ENCODE results near the gene RXFP4.
A peak's percentile ranks its signal among the peaks of the same experiment; 100 is the strongest.

RXFP4 gene

DNA sequence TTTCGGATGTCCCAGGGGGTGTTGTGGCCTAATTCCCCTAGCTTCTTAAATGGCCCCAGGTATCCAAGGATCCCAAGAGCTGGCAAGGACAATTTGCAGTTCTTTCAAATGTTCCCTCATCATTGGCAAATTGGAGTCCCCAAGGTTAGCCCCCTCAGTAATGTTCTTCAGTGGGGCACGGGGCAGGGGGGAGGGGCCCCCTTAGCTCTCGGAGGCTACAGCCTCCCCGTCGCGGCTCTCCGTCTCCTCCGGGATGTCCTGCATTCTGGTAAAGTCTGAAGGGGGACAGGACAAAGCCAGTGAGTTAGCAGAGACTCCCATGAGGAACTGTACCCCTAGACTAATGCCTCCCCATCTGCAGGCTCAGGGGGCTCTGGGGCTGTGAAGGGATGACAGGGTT lies 6.3 kb downstream of the RXFP4 start:
- peaks cover 33% of the 10 kb centered on the region for H3F3A ChIP-seq (ENCODE audit: insufficient read depth)
- no peak overlapping the region for H3K4me3 ChIP-seq (ENCODE audit: insufficient read depth, low read length, poor library complexity, severe bottlenecking)
- peaks cover 21% of the 10 kb centered on the region; the same call in 1 of the 2 replicates for H3K36me3 ChIP-seq (ENCODE audit: low read length)
- H3K27me3 ChIP-seq (ENCODE audit: low read length): no peaks in the 10 kb centered on the region
- H3K9me2 ChIP-seq (replicated peaks; ENCODE audit: insufficient read depth, low read length): no peaks in the 10 kb centered on the region
- no peaks in the 10 kb centered on the region for H3K9me3 ChIP-seq (ENCODE audit: insufficient read depth, low read length)
- no peak overlapping the region for H3K4me2 ChIP-seq (ENCODE audit: low read depth, low read length, poor library complexity, severe bottlenecking)
- no peaks in the 10 kb centered on the region for H3K79me2 ChIP-seq (ENCODE audit: insufficient read depth, low read length)
- no peak overlapping the region for H3K9ac ChIP-seq (ENCODE audit: low read length)
- no peak overlapping the region for H2AFZ ChIP-seq (ENCODE audit: low read depth, low read length, severe bottlenecking)
- no peak for TF ChIP-seq EZH2phosphoT487 (conservative IDR thresholded peaks at IDR 0.05; ENCODE audit: low read length)
- TF ChIP-seq, protein P1, sequence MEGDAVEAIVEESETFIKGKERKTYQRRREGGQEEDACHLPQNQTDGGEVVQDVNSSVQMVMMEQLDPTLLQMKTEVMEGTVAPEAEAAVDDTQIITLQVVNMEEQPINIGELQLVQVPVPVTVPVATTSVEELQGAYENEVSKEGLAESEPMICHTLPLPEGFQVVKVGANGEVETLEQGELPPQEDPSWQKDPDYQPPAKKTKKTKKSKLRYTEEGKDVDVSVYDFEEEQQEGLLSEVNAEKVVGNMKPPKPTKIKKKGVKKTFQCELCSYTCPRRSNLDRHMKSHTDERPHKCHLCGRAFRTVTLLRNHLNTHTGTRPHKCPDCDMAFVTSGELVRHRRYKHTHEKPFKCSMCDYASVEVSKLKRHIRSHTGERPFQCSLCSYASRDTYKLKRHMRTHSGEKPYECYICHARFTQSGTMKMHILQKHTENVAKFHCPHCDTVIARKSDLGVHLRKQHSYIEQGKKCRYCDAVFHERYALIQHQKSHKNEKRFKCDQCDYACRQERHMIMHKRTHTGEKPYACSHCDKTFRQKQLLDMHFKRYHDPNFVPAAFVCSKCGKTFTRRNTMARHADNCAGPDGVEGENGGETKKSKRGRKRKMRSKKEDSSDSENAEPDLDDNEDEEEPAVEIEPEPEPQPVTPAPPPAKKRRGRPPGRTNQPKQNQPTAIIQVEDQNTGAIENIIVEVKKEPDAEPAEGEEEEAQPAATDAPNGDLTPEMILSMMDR (IDR thresholded peaks at IDR 0.05; ENCODE audit: insufficient read depth, low read length, poor library complexity, severe bottlenecking): no peak
- H4K20me1 ChIP-seq (ENCODE audit: low read depth, low read length): no peaks in the 10 kb centered on the region
- H3K27ac ChIP-seq (ENCODE audit: low read depth, low read length): peak overlapping the region; percentile 87

DNA sequence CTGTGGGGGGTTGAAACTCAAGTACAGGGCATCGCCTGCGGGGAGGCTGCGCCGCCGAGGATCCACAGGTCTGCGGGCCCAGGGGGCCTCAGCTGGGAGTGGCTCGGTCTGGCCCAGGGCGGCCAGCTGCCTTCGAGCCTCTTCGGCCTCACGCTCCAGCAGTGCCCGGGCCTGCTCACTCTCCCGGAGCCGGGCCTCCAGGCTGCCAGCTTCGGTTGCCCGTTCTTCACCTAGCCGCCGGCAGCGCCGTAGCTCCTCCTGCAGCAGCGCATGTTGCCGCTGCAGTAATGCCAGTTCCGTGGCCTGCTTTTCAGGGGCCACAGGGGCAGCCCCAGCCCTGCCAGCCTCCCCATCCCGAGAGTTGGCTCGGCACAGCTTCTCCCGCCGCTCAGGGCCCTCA lies 9.4 kb downstream of the RXFP4 start:
- Histone ChIP-seq H3K9me2 (replicated peaks; ENCODE audit: insufficient read depth, low read length) (no peaks in the 10 kb centered on the region), H3F3A (ENCODE audit: insufficient read depth) (peaks cover 28% of the 10 kb centered on the region), H3K4me3 (ENCODE audit: insufficient read depth, low read length, poor library complexity, severe bottlenecking) (no peak overlapping the region), H3K9me3 (ENCODE audit: insufficient read depth, low read length) (no peaks in the 10 kb centered on the region), H2AFZ (ENCODE audit: low read depth, low read length, severe bottlenecking) (no peak overlapping the region), H3K27ac (ENCODE audit: low read depth, low read length) (no peak overlapping the region), H4K20me1 (ENCODE audit: low read depth, low read length) (no peaks in the 10 kb centered on the region), H3K4me2 (ENCODE audit: low read depth, low read length, poor library complexity, severe bottlenecking) (no peak overlapping the region), H3K27me3 (ENCODE audit: low read length) (no peaks in the 10 kb centered on the region), H3K79me2 (ENCODE audit: insufficient read depth, low read length) (no peaks in the 10 kb centered on the region), H3K9ac (ENCODE audit: low read length) (no peak overlapping the region), H3K36me3 (ENCODE audit: low read length) (peaks cover 31% of the 10 kb centered on the region)
- no peak for TF ChIP-seq EZH2phosphoT487 (conservative IDR thresholded peaks at IDR 0.05; ENCODE audit: low read length)
- TF ChIP-seq, protein P1 (IDR thresholded peaks at IDR 0.05; ENCODE audit: insufficient read depth, low read length, poor library complexity, severe bottlenecking): no peak

DNA sequence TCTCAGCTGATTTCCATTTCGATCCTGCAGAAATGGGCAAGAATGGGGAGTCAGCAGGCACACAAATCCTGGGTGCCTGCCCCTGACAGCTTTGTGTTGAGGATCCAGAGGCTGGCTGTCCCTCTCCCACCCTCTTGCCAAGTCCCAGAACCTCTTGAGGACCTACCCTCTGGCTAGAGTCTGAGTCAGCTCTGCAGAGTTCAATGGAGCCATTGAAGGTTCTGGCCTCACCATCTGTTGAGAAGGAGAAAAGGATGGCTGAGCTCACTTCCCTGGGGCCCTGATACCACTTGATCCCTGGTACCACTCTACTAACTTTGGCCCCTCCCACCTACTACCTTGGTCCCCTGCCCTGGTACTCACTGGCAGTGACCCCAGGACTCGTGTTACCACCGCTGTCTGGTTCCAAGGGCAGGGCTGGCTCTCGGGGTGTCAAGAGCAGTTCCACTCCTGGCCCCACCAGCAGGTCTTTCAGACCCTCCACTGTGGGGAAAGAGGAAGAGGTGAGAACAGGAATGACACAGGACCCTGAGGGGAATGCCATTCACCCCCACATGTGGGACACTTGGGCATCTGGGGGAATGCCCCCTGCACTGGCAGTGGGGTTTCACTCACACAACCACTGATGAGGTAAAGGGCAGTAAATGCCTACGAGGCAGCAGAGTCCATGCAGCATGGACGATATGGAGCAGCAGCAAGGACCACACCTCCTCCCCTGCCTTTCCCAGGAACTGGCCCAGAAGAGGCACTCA lies 10.5 kb downstream of the RXFP4 start:
- Histone ChIP-seq H3K36me3 (ENCODE audit: low read length) (peaks cover 32% of the 10 kb centered on the region), H3F3A (ENCODE audit: insufficient read depth) (peaks cover 20% of the 10 kb centered on the region), H3K9ac (ENCODE audit: low read length) (no peak overlapping the region), H2AFZ (ENCODE audit: low read depth, low read length, severe bottlenecking) (no peak overlapping the region), H3K27ac (ENCODE audit: low read depth, low read length) (no peak overlapping the region), H3K27me3 (ENCODE audit: low read length) (no peaks in the 10 kb centered on the region), H3K9me2 (replicated peaks; ENCODE audit: insufficient read depth, low read length) (no peaks in the 10 kb centered on the region), H3K79me2 (ENCODE audit: insufficient read depth, low read length) (no peaks in the 10 kb centered on the region), H3K4me2 (ENCODE audit: low read depth, low read length, poor library complexity, severe bottlenecking) (no peak overlapping the region), H3K9me3 (ENCODE audit: insufficient read depth, low read length) (no peaks in the 10 kb centered on the region), H4K20me1 (ENCODE audit: low read depth, low read length) (no peaks in the 10 kb centered on the region), H3K4me3 (ENCODE audit: insufficient read depth, low read length, poor library complexity, severe bottlenecking) (no peak overlapping the region)
- no peak for TF ChIP-seq EZH2phosphoT487 (conservative IDR thresholded peaks at IDR 0.05; ENCODE audit: low read length)
- TF ChIP-seq, protein P1 (IDR thresholded peaks at IDR 0.05; ENCODE audit: insufficient read depth, low read length, poor library complexity, severe bottlenecking): no peak

Measured in SU-DHL-6 (cell line).